ENCODE data around the gene PLCZ1.
"Not testable (repeated sequence)": the region's sequence is repeated elsewhere in the genome, so short reads cannot be mapped to it uniquely, and the experiment has no call there.

The PLCZ1 gene

GRCh38 chr12:18703321-18703720 is 34.5 kb downstream of the PLCZ1 start:
- DNase-seq (ENCODE audit: low read depth, low spot score), result no peak

DNA sequence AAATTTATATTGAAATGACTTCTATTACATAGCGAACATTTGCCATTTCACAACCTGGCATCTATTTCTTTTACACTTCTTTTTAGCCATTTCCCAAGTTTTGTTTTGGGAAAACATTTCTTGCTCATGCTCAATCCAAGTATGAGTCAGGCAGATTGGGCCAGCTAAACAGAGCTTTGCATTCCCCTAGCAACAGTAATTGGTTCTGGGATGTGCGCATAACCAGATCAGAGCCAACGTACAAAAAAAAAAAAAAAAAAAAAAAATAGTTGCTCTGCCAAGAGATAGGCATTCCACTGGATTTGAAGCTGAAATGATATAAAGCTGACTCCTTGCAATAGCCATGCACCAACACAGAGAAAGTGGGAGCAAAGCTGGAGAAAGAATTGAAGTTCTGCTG is 37.5 kb downstream of the PLCZ1 start:
- no peak for DNase-seq (ENCODE audit: low read depth, low spot score)

- DNase-seq (ENCODE audit: low read depth, low spot score), result no peak
Observed at GRCh38 chr12:18696971-18697602, 40.7 kb downstream of the PLCZ1 start.

DNA sequence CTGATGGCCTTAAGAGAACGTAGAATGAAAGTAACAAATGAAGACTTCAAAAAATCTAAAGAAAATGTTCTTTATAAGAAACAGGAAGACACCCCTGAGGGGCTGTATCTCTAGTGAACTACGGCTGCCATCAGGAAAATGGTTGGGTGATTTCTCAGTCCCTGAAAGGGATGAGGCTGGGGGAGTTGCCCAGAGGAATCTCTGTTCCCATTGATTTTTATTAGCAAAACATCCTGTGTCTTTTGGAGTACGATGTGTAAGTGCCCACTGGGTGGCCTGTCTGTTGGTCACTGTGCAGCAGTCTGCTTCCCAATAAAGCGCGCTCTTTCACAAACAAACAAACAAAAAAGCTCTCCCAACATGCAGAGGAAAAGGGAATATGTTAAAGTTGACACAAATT is 43.8 kb downstream of the PLCZ1 start:
- DNase-seq (ENCODE audit: low read depth, low spot score), result not testable (repeated sequence)

DNA sequence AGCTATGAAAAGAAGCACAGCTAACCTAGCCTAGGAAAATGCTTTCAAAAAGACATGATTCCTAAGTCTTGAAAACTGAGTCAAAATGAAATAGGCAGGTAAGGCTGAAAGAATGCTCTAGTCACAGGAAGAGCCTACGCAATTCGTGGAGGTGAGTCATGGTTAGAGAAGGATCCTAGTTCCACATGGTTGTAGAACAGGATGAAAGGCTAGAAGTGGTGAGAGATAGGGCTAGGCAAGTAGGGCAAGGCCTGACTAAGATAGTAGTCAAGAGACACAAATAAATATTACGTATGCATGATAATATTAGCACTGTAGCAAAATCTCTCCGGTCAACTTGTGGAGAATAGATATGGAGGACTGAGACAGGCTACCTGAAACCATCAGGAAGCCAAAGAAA is 47.2 kb downstream of the PLCZ1 start:
- no peak for DNase-seq (ENCODE audit: low read depth, low spot score)

- DNase-seq (ENCODE audit: low read depth, low spot score), result no peak
Observed at GRCh38 chr12:18689771-18690170, 48.0 kb downstream of the PLCZ1 start.

DNA sequence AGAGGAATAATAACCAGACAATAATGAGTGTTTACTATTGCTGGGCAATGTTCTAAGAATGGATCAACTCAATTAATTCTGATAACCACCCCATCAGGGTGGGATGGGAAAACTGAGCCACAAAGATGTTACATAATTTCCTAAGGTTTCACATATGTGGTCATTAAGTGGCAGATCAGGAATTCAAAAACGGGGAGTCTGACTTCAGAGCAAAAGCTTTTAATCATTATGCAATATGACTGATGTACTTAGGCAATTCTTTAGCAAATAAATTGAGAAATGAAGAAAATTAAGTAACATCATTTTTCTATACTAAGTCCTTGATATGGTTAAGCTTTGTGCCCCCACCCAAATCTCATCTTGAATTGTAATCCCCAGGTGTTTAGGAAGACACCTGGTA is 53.4 kb downstream of the PLCZ1 start:
- DNase-seq (ENCODE audit: low read depth, low spot score), result no peak

- no peak for DNase-seq (ENCODE audit: low read depth, low spot score)
Observed at GRCh38 chr12:18683327-18684013, 54.3 kb downstream of the PLCZ1 start.

- no peak for DNase-seq (ENCODE audit: low read depth, low spot score)
Observed at GRCh38 chr12:18681818-18682217, 56.0 kb downstream of the PLCZ1 start.

GRCh38 chr12:18676996-18677588 is 60.7 kb downstream of the PLCZ1 start:
- no peak for DNase-seq (ENCODE audit: low read depth, low spot score)

GRCh38 chr12:18676141-18676540 is 61.7 kb downstream of the PLCZ1 start:
- DNase-seq (ENCODE audit: low read depth, low spot score), result no peak

DNA sequence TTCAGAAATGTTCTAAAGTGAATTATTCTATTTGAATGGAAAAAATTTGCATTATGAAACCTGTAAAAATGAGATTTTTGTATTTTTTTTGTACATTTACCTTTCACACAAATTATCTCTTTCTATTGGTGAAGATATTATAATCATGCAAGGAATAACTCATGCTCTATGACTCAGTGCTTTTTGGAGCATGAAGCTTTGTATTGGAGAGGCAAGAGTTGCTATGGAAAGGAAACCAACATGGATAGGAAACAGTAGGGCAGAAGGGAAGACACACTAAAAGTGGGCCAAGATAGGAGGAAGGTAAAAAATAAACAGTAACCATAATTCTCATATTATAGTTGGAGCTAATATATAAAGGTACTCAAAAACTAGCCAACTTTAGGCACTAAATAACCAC is 79.0 kb downstream of the PLCZ1 start:
- no peak for DNase-seq (ENCODE audit: low read depth, low spot score)

GRCh38 chr12:18658179-18658578 is 79.6 kb downstream of the PLCZ1 start:
- no peak for DNase-seq (ENCODE audit: low read depth, low spot score)

DNA sequence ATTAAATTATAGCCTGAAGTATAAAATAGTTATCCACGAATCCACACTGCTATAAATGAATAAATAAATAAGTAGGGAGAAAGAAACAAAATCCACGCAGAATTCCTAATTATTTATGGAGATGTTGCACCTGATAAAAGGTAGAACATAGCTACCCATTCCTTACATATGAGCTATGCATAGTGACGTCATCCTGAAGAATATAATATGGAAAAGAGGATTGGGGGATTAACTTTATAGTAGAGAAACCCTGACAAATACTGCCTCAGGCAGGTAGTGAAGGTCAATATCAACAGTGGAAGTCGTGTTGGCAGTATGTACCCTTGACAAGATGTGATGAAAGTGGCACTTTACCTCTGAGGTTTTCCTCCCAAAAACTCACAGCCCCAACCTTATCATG is 82.5 kb downstream of the PLCZ1 start:
- DNase-seq (ENCODE audit: low read depth, low spot score), result no peak

DNA sequence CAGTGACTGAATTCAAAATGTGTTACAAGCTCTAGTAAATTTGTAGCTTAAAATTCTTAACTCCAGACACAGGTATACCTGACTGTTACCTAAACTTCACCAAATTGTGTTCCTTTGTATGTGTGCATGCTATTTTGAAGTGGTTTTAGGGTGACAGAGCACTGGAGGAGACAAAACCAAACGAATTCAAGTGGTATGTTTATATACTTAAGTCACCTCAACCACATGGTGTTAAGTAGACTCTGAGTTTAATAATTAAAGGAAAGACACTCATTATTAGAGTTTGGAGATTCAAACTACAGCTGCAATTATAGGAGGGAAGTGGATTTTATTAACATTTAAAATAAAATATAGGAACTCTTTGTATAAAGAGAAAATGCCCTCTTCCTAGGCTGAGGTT is 84.3 kb downstream of the PLCZ1 start:
- no peak for DNase-seq (ENCODE audit: low read depth, low spot score)

GRCh38 chr12:18652596-18652995 is 85.2 kb downstream of the PLCZ1 start:
- DNase-seq (ENCODE audit: low read depth, low spot score), result no peak

- no peak for DNase-seq (ENCODE audit: low read depth, low spot score)
Observed at GRCh38 chr12:18651525-18651924, 86.3 kb downstream of the PLCZ1 start.

GRCh38 chr12:18646286-18646890 is 91.4 kb downstream of the PLCZ1 start:
- no peak for DNase-seq (ENCODE audit: low read depth, low spot score)

- DNase-seq (ENCODE audit: low read depth, low spot score), result no peak
Observed at GRCh38 chr12:18644564-18644963, 93.2 kb downstream of the PLCZ1 start.

- DNase-seq (ENCODE audit: low read depth, low spot score), result no peak
Observed at GRCh38 chr12:18643681-18644080, 94.1 kb downstream of the PLCZ1 start.

DNA sequence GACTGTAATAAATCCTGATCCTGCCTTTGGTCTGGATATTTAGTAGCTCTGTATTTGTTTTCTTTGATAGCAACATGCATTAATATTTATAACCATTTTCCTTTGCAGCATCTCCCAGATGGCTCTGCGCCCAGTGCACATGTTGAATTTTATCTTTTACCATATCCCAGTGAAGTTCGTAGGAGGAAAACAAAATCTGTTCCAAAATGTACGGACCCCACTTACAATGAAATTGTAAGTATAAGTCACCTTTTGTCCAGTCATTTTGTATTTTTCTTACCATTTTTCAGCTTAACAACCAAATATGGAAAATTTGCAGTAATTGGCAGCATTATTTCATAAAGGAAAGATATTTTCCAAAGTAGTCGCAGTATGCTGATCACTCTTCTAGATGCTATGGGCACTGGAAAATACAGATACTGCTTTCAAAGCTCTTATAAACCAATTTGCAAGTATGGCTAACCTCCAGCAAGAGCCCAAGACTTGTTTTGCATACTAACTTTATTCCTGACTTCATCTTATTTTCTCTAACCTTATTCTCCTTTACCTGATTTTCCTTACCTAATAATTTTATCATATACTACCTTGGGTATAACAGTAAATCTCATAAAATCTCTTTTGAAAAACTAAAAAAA is 97.4 kb downstream of the PLCZ1 start:
- no peak for DNase-seq (ENCODE audit: low read depth, low spot score)

- DNase-seq (ENCODE audit: low read depth, low spot score), result no peak
Observed at GRCh38 chr12:18634382-18634781, 103.4 kb downstream of the PLCZ1 start.
